Peyer's patch (tissue), 4 donors: Measurements from ENCODE around the gene ATG9A.

Source experiments
- POLR2A ChIP-seq, 2 donors: fragments of 450-650 bp; IDR thresholded peaks; one replicate each; pipeline ENCODE4 v1.5.1; 2017; ENCODE audit warnings: antibody characterized with exemption in 2 of 2, mild to moderate bottlenecking in 2 of 2, moderate library complexity in 2 of 2
- TF ChIP-seq, protein P1 (sequence below), 6 experiments: fragments of 450-650 bp in 4 of 6; fragments of 200-600 bp in 2 of 6; sonication (generic) in 1 of 6; IDR thresholded peaks; one replicate each; pipeline ENCODE4 v1.5.1; 2017 to 2019; ENCODE audit warnings: antibody characterized with exemption in 6 of 6, mild to moderate bottlenecking in 3 of 6, moderate library complexity in 1 of 6

DNA sequence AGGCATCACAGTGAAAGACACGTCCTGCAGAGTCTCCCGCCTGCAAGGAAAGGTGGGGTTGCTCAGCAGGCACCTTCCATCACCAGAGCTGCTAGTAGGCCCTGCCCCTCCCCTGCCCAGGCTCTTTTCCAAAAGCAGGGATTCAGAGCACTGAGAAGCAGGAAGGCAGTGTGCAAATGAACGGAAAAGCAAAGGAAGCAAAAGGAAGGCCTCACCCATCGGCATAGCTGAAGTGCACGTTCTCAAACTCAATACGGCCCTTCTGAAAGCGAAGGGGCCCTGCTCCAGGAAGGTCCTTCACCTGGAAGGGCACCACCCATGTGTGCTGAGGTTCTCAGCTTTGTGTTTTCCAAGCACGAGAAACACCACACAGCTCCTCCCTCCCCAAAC lies 16.4 kb downstream of the ATG9A start:
- no peak for TF ChIP-seq POLR2A (IDR thresholded peaks at IDR 0.05)
- TF ChIP-seq, protein P1, sequence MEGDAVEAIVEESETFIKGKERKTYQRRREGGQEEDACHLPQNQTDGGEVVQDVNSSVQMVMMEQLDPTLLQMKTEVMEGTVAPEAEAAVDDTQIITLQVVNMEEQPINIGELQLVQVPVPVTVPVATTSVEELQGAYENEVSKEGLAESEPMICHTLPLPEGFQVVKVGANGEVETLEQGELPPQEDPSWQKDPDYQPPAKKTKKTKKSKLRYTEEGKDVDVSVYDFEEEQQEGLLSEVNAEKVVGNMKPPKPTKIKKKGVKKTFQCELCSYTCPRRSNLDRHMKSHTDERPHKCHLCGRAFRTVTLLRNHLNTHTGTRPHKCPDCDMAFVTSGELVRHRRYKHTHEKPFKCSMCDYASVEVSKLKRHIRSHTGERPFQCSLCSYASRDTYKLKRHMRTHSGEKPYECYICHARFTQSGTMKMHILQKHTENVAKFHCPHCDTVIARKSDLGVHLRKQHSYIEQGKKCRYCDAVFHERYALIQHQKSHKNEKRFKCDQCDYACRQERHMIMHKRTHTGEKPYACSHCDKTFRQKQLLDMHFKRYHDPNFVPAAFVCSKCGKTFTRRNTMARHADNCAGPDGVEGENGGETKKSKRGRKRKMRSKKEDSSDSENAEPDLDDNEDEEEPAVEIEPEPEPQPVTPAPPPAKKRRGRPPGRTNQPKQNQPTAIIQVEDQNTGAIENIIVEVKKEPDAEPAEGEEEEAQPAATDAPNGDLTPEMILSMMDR (IDR thresholded peaks at IDR 0.05): no peak
